Cerebellar cortex (tissue), 1 donor: ENCODE data around the gene ALDH5A1.

ENCODE experiments used
- DNase-seq: peaks from one replicate; pipeline ENCODE4 v3.0.0-alpha.2; 2015; ENCODE audit warnings: low spot score

ALDH5A1 gene

GRCh38 chr6:24494821-24495795 lies at the start of gene ALDH5A1:
TSS of gene ALDH5A1 (plus strand) at chr6:24494969. CDS start at chr6:24494997, 28 bp downstream.
- peak; percentile 77 for DNase-seq

- no peak for DNase-seq
These were observed 49.1 kb upstream of the ALDH5A1 start for GRCh38 chr6:24445704-24446103.

GRCh38 chr6:24446670-24447069 lies 48.1 kb upstream of the ALDH5A1 start:
- DNase-seq = no peak

DNA sequence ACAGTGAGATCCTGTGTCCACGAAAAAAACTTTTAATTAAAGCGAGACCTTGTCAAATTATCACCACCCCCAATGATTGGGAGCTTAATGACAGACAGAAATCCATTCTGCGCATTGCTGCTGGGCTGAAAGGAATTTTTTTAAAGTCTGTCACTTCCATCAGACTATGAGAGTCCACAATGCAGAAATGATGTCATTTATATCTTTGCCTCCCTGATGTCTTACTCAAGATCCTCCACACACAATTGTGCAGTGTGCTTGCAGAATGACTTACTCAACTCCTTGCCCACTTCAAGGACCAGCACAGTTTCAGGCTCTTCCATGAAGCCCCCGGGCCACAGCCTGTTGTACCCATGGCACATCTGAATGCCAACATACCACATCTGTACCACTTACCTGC lies 46.4 kb upstream of the ALDH5A1 start:
- DNase-seq = no peak

- DNase-seq = no peak
These were observed 45.8 kb upstream of the ALDH5A1 start for GRCh38 chr6:24448828-24449525.

DNA sequence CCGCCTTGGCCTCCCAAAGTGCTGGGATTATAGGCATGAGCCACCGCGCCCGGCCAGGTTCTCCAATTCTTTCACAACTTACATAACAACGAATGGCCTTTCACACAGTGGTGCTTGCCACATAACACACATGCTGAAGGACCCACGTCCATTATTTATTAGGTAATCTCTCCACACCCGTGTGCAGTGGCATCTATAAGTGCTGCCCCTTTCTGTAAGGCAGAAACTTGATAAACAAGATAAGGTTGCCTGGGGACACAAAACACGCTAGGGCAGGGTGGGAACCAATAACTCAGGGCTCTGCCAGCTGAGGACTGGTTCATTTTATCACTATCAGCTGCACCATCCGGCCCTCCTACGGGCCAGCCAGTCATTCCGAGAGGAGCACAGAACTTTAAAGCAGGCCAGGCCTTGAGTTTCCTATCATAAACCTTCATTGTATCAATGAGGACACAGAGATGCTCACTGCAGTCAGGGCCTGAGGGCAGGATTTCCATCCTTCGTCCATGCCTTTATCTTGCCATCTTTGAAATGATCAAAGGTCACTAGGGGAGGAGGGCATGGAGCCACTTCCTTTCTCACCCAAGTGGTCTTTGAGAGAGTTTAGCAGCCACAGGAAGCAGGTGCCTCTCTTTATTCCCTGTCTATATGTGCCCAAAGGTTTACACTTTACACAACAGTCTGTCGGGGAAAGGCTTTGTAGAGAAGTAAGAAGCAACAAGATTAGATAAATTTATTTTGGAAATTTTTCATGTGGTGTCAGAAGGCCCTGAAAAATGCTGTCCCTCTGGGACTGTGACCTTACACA lies 43.0 kb upstream of the ALDH5A1 start:
- DNase-seq = no peak

DNA sequence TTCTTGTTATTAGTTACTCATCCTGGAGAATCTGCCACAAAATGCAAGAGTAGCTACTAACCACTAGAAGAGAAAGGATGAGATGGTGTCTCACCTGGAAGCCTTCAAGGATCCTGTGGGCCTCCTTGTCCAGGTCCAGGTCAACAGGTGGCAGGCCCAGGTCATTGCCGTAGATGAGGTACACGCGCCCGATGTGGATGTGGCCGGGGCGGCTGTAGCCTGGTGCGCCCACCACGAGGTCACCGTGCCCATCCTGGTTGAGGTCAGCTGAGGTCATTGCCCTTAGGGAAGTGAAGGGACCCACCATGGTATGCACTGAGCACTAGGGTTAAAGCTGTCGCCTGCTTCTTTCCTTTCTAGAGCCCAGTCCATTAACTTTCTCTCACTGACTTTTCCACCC lies 40.8 kb upstream of the ALDH5A1 start:
- no peak for DNase-seq

DNA sequence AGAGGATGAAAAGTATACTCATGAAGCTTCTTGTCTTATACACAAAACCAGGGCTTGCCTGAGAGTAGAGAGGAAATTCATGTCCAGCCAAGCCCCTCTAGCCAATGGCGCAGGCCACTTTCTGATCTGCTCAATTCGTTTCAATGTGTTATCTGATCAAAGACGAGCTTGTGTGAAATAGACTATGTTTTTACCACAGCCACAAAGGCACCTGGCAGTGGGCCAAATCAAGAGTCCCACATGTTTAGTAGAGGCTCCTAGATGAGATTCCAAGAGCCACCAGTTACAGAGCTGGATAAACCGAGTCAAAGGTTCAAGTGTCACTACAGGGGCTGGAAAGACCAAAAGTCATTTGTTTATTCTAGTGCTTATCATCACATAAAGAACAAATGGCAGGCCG lies 40.3 kb upstream of the ALDH5A1 start:
- DNase-seq = no peak

GRCh38 chr6:24455061-24455460 lies 39.7 kb upstream of the ALDH5A1 start:
- no peak for DNase-seq

DNA sequence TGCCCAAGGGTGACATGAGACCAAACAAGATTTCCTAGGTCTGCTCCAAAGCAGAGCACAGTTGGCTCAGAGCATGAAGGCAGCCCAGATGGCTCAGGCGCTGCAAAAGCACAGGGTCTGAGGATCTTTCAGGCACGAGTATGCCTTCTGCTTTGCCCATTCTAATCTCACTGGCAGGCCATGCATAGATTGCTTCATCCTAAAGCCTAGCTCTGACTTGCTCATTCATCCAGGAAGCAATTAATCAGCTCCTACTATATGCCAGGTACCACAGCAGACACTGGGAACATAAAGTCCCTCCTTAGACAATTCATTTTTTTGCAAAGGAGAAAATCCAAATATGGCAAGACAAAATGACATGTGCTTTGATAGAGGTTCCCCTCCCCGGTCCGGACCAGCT lies 36.6 kb upstream of the ALDH5A1 start:
- DNase-seq = no peak

- no peak for DNase-seq
These were observed 35.8 kb upstream of the ALDH5A1 start for GRCh38 chr6:24458941-24459340.

DNA sequence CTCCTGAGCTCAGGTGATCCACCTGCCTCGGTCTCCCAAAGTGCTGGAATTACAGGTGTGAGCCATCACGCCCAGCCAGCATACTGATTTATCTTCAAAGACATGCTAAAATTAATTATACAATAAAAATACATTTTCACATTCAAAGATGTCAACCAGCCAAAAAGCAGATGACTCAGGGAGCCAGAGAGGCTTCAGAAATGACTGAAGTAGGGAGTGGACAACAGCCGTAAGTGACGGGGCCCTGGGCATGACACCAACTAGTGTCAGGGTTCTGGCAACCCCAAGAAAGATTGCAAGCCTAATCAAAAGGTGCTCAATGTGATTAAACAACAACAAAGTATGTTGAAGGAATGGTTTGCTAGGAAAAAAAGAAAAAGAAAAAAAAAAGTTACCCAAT lies 33.8 kb upstream of the ALDH5A1 start:
- no peak for DNase-seq

DNA sequence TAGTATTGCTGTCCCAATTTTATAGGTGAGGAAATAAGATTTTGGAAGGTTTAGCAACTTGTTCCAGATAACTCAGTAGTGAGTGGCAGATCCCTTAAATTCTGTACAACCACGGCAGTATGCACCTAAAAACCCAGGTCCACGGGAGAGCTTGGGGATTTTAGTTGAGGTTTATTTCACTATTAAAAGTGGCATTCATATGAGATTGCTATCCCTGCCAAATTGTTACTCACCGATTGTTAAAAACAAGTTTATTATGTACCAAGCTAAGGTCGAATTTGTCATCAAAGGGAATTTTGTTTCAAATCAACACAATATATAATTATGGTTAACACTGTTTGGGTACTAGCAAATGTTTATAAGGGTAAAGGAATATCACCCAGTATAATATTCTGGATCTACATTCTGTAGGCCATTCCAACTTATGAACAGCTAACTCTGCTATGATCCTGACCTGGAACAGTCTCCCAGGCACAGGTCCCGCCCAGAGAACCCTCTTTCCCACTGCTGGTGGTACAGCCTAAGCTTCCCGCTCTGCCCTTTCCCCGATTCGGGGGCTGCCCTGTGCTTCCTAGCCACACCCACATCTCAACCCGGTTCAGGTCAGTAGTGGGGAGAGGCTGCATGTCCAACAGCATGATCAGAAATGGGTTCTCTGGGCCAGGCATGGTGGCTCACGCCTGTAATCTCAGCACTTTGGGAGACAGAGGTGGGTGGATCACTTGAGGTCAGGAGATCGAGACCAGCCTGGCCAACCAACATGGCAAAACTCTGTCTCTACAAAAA lies 30.3 kb upstream of the ALDH5A1 start:
- no peak for DNase-seq

DNA sequence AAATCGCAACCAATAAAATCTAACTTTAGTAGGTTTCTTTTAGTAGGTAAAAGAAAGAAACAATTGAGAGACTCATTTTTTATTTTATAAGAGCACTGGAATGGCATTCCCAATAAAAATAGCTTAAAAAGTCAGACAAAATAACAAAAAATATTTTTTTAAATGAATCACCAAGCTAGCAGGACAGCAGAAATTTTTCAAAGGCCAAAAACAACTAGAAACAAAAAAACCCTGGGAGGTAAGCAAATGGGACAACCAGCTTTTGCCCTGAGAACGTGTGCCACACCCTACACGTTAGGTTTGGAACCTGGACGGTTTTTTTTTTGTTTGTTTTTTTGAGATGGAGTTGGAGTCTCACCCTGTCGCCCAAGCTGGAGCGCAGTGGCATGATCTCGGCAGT lies 25.0 kb upstream of the ALDH5A1 start:
- DNase-seq = no peak

- DNase-seq = no peak
These were observed 22.6 kb upstream of the ALDH5A1 start for GRCh38 chr6:24472181-24472580.

- DNase-seq = no peak
These were observed 18.1 kb upstream of the ALDH5A1 start for GRCh38 chr6:24476631-24477030.

DNA sequence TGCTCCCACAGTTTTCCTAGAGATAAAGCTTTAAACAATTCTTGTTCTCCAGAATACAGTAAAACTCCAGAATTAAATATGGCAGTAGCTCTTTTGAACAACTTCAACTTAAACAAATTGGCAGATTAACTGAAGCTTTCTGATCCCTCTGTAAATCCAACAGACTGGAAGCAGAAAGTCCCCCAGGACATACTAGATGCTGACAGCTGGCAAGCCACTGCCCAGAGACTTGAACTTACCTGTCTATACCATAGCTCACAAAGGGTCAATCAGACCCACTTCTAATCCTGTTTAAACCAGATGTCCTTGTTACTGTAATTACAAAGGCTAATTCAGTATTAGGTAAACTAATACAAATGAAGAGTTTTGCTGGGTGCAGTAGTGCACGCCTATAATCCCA lies 17.7 kb upstream of the ALDH5A1 start:
- DNase-seq = no peak

DNA sequence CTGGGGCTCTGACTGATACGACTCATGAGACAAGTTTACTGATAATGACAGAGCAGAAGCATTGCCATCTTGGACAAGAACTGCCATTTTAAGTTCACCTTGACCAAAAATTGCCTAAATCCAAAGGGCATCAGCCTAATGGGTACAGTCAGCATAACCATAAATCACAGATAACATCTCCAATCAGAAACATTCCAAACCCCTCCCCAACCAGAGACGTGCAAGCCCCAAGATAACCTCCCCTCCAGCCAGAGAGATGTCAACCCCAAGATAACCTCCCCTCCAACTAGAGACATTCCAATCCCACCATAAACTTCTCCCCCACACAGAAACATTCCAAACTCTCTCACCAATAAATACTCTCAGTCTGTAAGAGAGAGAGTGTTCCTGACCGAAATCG lies 15.9 kb upstream of the ALDH5A1 start:
- no peak for DNase-seq

DNA sequence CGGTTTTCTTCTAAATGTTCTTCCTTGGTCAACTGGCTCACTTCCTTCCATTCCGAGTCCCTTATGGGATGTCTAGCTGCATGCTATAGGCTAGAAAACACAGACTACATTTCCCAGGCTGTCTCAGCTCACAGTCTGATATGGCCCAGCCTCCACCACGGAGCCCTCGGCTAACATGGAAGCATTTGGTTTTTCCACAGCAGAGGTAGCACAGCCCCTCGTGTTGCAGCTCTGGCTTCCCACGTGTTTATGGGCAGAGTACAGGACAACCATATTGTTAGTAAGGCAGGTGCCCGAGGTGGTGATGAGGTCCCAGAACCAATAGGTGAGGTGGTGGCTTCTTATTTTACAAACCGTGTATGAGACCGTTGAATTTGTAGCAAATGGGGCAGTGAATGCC lies 14.1 kb upstream of the ALDH5A1 start:
- DNase-seq = no peak

DNA sequence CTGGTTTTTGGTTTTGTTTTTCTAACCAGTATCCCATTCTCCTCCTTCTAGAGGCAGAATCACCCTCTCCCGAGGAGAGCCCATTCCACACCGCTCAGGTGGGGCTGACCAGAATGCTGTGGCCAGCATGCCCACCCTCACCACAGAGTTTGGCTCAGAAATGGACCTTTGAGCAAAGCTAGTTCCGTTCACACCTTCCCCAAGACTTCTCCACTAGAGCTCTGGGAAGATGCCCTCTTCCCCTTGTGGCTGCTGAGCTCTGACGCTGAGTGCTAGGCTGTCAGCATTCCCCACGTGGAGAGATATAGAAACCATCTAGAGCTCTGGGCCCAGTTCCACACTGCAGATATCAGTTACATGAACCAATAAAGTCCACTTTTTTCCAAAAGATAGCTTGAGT lies 13.3 kb upstream of the ALDH5A1 start:
- no peak for DNase-seq

- no peak for DNase-seq
These were observed 10.0 kb upstream of the ALDH5A1 start for GRCh38 chr6:24484657-24485323.
